HL-60 (cell line): ENCODE results near the gene AKAP13.

Source experiments
- DNase-seq, 2 experiments: peaks; one replicate each; pipeline ENCODE4 v3.0.0-alpha.2; 2010 to 2020; ENCODE audit warnings: low read depth in 1 of 2, low spot score in 1 of 2
- H3K27ac ChIP-seq: fragments of 250-450 bp; sonication (Bioruptor Pico); replicated peaks from 2 replicates; pipeline ENCODE4 v1.5.1; 2020; ENCODE audit warnings: mild to moderate bottlenecking, moderate library complexity
- H3K27me3 ChIP-seq: fragments of 250-450 bp; sonication (Bioruptor Pico); 2 replicates; pipeline ENCODE4 v1.5.1; 2021; ENCODE audit warnings: mild to moderate bottlenecking, moderate library complexity; ENCODE audit not compliant: insufficient read depth, poor library complexity, severe bottlenecking
- H3K4me3 ChIP-seq: replicated peaks from 2 replicates; pipeline ENCODE4 v1.5.1; 2011; ENCODE audit warnings: mild to moderate bottlenecking, control low read depth, low read length; ENCODE audit not compliant: insufficient read depth
- GABPA ChIP-seq: IDR thresholded peaks from 2 replicates; pipeline ENCODE4 v1.6.1; 2012; ENCODE audit warnings: low read depth
- POLR2AphosphoS5 ChIP-seq: IDR thresholded peaks from 2 replicates; pipeline ENCODE4 v1.6.1; 2012; ENCODE audit warnings: low read depth
- SPI1 ChIP-seq: IDR thresholded peaks from 2 replicates; pipeline ENCODE4 v1.6.1; 2012; ENCODE audit warnings: low read depth, mild to moderate bottlenecking, borderline replicate concordance
- TF ChIP-seq, protein P1 (sequence below): IDR thresholded peaks from one replicate; pipeline ENCODE4 v1.5.1; 2011; ENCODE audit warnings: low read length, control low read depth, inconsistent platforms; ENCODE audit not compliant: insufficient read depth
- TF ChIP-seq, protein P2 (sequence below): IDR thresholded peaks from 2 replicates; pipeline ENCODE4 v1.6.1; 2012; ENCODE audit warnings: low read depth; ENCODE audit not compliant: insufficient replicate concordance

Gene AKAP13

DNA sequence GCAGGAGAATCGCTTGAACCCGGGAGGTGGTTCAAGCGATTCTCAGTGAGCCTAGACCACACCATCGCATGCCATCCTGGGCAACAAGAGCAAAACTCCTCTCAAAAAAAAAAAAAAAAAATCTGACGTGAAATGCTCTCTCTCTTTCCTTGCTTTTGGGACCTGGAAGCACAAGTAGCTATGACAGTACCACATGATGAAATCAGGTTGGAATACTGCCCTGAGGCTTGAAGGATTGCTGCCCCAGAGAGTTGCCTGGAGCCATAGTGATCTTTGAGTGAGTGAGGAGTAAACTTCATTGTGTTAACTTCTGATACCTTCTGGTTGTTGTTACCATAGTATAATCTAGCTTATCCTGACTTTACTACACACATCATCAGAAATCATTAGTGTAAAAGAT is 23.3 kb downstream of the AKAP13 start:
- Histone ChIP-seq H3K27me3 (no peaks in the 10 kb centered on the region), H3K27ac (no peak overlapping the region), H3K4me3 (no peak overlapping the region)
- TF ChIP-seq POLR2AphosphoS5 = no peak
- TF ChIP-seq, protein P1, sequence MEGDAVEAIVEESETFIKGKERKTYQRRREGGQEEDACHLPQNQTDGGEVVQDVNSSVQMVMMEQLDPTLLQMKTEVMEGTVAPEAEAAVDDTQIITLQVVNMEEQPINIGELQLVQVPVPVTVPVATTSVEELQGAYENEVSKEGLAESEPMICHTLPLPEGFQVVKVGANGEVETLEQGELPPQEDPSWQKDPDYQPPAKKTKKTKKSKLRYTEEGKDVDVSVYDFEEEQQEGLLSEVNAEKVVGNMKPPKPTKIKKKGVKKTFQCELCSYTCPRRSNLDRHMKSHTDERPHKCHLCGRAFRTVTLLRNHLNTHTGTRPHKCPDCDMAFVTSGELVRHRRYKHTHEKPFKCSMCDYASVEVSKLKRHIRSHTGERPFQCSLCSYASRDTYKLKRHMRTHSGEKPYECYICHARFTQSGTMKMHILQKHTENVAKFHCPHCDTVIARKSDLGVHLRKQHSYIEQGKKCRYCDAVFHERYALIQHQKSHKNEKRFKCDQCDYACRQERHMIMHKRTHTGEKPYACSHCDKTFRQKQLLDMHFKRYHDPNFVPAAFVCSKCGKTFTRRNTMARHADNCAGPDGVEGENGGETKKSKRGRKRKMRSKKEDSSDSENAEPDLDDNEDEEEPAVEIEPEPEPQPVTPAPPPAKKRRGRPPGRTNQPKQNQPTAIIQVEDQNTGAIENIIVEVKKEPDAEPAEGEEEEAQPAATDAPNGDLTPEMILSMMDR = no peak
- DNase-seq = no peak

DNA sequence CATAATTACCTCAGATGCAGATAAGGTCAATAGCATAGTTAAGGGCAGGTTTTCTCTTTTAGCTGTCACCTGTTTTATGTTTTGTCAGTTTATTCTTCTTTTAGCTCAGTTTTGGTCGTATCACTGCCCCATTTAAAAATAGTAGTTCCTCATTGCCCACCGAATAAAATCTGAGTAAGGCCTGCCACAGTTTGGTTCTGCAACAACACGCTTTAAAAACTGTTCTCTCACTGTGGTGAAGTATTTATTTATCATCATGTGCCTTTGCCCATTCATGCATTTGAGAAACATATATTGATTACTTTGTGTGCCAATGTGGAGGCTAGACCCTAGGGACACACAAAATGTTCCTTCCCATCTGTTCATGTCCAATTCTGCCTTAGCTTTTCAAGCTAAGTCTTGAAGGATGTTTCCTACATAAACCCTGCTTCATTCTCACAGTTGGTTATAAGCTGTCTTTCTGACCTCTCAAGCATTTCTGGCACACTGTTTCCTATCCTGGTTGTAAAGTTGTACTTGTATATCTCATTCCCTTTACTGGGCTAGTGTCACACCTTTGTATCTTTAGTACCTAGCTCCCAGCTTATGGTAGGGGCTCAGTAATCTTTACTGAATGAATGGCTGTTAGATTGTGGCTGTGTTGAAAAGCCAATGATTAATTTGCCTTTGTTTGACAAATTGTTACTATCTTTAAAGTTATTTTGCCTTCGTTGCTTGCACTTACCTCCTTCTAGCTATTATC is 23.9 kb downstream of the AKAP13 start:
- no peak for DNase-seq
- Histone ChIP-seq H3K27ac (no peak overlapping the region), H3K27me3 (no peaks in the 10 kb centered on the region), H3K4me3 (no peak overlapping the region)
- TF ChIP-seq, protein P1 = no peak
- TF ChIP-seq, protein P2, sequence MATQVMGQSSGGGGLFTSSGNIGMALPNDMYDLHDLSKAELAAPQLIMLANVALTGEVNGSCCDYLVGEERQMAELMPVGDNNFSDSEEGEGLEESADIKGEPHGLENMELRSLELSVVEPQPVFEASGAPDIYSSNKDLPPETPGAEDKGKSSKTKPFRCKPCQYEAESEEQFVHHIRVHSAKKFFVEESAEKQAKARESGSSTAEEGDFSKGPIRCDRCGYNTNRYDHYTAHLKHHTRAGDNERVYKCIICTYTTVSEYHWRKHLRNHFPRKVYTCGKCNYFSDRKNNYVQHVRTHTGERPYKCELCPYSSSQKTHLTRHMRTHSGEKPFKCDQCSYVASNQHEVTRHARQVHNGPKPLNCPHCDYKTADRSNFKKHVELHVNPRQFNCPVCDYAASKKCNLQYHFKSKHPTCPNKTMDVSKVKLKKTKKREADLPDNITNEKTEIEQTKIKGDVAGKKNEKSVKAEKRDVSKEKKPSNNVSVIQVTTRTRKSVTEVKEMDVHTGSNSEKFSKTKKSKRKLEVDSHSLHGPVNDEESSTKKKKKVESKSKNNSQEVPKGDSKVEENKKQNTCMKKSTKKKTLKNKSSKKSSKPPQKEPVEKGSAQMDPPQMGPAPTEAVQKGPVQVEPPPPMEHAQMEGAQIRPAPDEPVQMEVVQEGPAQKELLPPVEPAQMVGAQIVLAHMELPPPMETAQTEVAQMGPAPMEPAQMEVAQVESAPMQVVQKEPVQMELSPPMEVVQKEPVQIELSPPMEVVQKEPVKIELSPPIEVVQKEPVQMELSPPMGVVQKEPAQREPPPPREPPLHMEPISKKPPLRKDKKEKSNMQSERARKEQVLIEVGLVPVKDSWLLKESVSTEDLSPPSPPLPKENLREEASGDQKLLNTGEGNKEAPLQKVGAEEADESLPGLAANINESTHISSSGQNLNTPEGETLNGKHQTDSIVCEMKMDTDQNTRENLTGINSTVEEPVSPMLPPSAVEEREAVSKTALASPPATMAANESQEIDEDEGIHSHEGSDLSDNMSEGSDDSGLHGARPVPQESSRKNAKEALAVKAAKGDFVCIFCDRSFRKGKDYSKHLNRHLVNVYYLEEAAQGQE = no peak
- TF ChIP-seq POLR2AphosphoS5 = no peak
- no peak for TF ChIP-seq SPI1
- TF ChIP-seq GABPA = no peak

DNA sequence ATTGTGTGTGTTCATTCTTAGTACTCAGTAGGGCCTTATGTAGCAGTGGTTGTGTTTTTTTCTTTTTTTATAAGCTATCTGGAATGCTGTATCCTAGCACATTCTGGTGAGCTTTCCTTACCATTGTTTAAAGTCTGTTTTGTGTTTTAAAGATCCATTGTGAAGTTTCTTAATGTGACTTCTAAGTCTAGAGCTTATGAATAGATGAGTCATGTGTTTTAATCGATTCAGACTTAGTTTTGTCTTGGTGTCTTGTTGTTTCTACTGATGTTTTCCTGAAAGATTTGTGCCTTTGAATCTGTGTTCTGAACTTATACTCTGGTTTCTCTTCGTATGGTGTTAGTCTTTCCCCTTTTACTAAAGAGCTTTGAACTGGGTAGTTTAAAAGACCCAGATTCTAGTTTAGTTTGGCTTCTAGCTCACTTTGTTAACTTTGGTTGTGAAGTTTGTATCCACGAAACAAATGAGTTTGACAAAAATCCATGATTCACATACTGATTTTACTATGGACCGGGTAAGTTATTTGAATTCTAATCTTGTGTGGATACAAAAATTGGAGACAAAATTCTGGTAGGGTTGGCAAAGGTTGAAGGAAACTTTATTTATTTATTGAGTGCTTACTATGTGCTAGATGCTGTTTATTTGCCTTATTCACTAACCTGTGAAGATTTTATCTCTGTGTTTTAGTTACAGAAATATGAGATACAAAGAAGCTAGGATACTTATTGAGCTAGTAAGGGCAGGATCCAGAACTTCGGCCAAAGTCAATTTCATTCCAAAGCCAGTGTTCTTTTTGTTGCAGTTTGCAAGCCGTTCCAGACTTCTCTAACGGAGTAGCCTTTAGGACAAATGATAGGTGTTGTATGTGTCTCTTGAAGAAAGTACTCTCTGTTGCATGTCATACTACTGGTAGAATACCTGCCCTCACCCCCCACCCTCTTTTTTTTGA is 24.8 kb downstream of the AKAP13 start:
- Histone ChIP-seq H3K27me3 (no peaks in the 10 kb centered on the region), H3K27ac (no peak overlapping the region), H3K4me3 (no peak overlapping the region)
- no peak for TF ChIP-seq SPI1
- no peak for TF ChIP-seq GABPA
- TF ChIP-seq POLR2AphosphoS5 = no peak
- TF ChIP-seq, protein P1 = no peak
- TF ChIP-seq, protein P2 = no peak
- no peak for DNase-seq
